ENCODE results near the gene SDR39U1. TPM values are rescaled to one million over a fixed set of nuclear protein-coding genes. Genes with fewer than 3 reads are reported as not detected.

SDR39U1 gene
- total RNA-seq, 2 experiments from 2014 or later = 43.6 to 55.5 TPM

GRCh38 chr14:24418492-24418873 is 24.1 kb downstream of the SDR39U1 start:
- Mint-ChIP-seq H3K4me1 (ENCODE audit: low read depth) (no peaks in the 10 kb centered on the region), H3K27me3 (peaks cover 2% of the 10 kb centered on the region), H3K9me3 (no peaks in the 10 kb centered on the region), H3K27ac (no peak overlapping the region), H3K4me3 (no peak overlapping the region), H3K36me3 (ENCODE audit: low read depth) (no peaks in the 10 kb centered on the region)
- TF ChIP-seq, protein P1, sequence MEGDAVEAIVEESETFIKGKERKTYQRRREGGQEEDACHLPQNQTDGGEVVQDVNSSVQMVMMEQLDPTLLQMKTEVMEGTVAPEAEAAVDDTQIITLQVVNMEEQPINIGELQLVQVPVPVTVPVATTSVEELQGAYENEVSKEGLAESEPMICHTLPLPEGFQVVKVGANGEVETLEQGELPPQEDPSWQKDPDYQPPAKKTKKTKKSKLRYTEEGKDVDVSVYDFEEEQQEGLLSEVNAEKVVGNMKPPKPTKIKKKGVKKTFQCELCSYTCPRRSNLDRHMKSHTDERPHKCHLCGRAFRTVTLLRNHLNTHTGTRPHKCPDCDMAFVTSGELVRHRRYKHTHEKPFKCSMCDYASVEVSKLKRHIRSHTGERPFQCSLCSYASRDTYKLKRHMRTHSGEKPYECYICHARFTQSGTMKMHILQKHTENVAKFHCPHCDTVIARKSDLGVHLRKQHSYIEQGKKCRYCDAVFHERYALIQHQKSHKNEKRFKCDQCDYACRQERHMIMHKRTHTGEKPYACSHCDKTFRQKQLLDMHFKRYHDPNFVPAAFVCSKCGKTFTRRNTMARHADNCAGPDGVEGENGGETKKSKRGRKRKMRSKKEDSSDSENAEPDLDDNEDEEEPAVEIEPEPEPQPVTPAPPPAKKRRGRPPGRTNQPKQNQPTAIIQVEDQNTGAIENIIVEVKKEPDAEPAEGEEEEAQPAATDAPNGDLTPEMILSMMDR (IDR thresholded peaks at IDR 0.05) = no peak
- ChIA-PET POLR2A (interaction anchor here (2.6 kb wide), 1 partner anchor 12 kb away, joined by 13 read pairs; the partner anchor contains the start of gene KHNYN), CTCF (interaction anchor here (1.0 to 6.7 kb wide), 6 partner anchors 9 to 110 kb away, joined by 3 to 43 read pairs (median 4); partner anchors contain the start of genes CBLN3, CIDEB and KHNYN)
- no peak for ATAC-seq
- DNase-seq = no peak
- intact Hi-C loops (cut with micrococcal nuclease) = no loop called here

- ATAC-seq = no peak
- H3K4me1 Mint-ChIP-seq (ENCODE audit: low read depth) = no peaks in the 10 kb centered on the region
- intact Hi-C loops (cut with micrococcal nuclease) = no loop called here
- no peak overlapping the region for H3K27ac Mint-ChIP-seq
- ChIA-PET POLR2A (interaction anchor here (0.6 to 2.6 kb wide), 2 partner anchors 13 to 569 kb away, joined by 3 to 13 read pairs; partner anchors contain the start of gene KHNYN), CTCF (interaction anchor here (1.0 to 6.7 kb wide), 5 partner anchors 9 to 81 kb away, joined by 3 to 43 read pairs (median 6); partner anchors contain the start of genes CBLN3 and KHNYN)
- no peak for DNase-seq
- no peak overlapping the region for H3K4me3 Mint-ChIP-seq
- TF ChIP-seq, protein P1 (IDR thresholded peaks at IDR 0.05) = no peak
- no peaks in the 10 kb centered on the region for H3K36me3 Mint-ChIP-seq (ENCODE audit: low read depth)
- H3K9me3 Mint-ChIP-seq = no peaks in the 10 kb centered on the region
- H3K27me3 Mint-ChIP-seq = peaks cover 2% of the 10 kb centered on the region
These were observed 24.6 kb downstream of the SDR39U1 start for GRCh38 chr14:24417832-24418491.

DNA sequence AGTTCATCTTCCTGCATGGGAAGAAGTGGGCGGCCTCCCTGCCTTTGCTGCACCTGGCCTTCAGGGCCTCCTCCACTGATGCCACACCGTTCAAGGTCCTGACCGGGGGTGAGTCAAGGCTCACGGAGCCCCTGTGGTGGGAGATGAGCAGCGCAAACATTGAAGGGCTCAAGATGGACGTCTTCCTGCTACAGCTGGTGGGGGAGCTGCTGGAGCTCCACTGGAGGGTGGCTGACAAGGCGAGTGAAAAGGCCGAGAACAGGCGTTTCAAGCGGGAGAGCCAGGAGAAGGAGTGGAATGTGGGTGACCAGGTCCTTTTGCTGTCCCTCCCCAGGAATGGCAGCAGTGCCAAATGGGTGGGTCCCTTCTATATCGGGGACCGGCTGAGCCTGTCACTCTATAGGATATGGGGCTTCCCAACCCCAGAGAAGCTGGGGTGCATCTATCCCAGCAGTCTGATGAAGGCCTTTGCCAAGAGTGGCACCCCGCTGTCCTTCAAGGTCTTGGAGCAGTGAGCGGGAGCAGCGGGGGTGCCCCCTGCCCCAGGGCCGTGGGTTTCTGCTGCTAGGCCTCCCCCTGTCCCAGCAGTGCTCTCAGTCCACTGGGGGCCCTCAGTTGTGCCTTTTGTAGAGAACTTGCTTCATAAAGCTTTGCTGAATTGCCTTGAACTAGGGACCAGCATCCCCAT is 25.5 kb downstream of the SDR39U1 start:
- POLR2A ChIA-PET = interaction anchor here (0.6 to 0.8 kb wide), 2 partner anchors 14 to 568 kb away, joined by 3 read pairs; no protein-coding TSS in a partner anchor
- intact Hi-C loops (cut with micrococcal nuclease) = no loop called here
- no peak overlapping the region for H3K4me3 Mint-ChIP-seq
- CTCF ChIA-PET = interaction anchor here (1.3 to 7.0 kb wide), 3 partner anchors 10 to 83 kb away, joined by 3 to 33 read pairs (median 6); no protein-coding TSS in a partner anchor
- H3K9me3 Mint-ChIP-seq = no peaks in the 10 kb centered on the region
- DNase-seq = no peak
- no peak for ATAC-seq
- H3K4me1 Mint-ChIP-seq (ENCODE audit: low read depth) = no peaks in the 10 kb centered on the region
- H3K27me3 Mint-ChIP-seq = peaks cover 2% of the 10 kb centered on the region
- TF ChIP-seq, protein P1 (IDR thresholded peaks at IDR 0.05) = no peak
- no peak overlapping the region for H3K27ac Mint-ChIP-seq
- H3K36me3 Mint-ChIP-seq (ENCODE audit: low read depth) = no peaks in the 10 kb centered on the region

- H3K27ac Mint-ChIP-seq = no peak overlapping the region
- H3K36me3 Mint-ChIP-seq (ENCODE audit: low read depth) = no peaks in the 10 kb centered on the region
- POLR2A ChIA-PET = interaction anchor here (0.8 kb wide), 1 partner anchor 15 kb away, joined by 3 read pairs; no protein-coding TSS in a partner anchor
- CTCF ChIA-PET = interaction anchor here (1.7 to 7.0 kb wide), 2 partner anchors 21 to 83 kb away, joined by 6 to 33 read pairs; no protein-coding TSS in a partner anchor
- ATAC-seq (no peak), DNase-seq (no peak)
- TF ChIP-seq, protein P1 (IDR thresholded peaks at IDR 0.05) = no peak
- H3K9me3 Mint-ChIP-seq = no peaks in the 10 kb centered on the region
- H3K4me3 Mint-ChIP-seq = no peak overlapping the region
- intact Hi-C loops (cut with micrococcal nuclease) = no loop called here
- H3K4me1 Mint-ChIP-seq (ENCODE audit: low read depth) = no peaks in the 10 kb centered on the region
- peaks cover 2% of the 10 kb centered on the region for H3K27me3 Mint-ChIP-seq
These were observed 26.2 kb downstream of the SDR39U1 start for GRCh38 chr14:24416254-24416931.

All from activated CD8-positive, alpha-beta T cell treated with anti-CD3 and anti-CD28 coated beads for 36 hours (primary cell).